DOHH2 (cell line): ENCODE measurements around the gene TULP1.

ENCODE experiments used
- H3F3A ChIP-seq: fragments of 200-600 bp; sonication (generic), shearing (Covaris generic); 2 replicates; pipeline ENCODE4 v1.6.0; 2016; ENCODE audit warnings: antibody characterized with exemption, mild to moderate bottlenecking; ENCODE audit not compliant: control insufficient read depth, insufficient read depth
- H3K27ac ChIP-seq: fragments of 200-600 bp; sonication (generic); 2 replicates; pipeline ENCODE4 v1.5.1; 2014; ENCODE audit warnings: low read depth, mild to moderate bottlenecking, low read length, moderate library complexity
- H3K27me3 ChIP-seq: fragments of 200-600 bp; sonication (generic); 2 replicates; pipeline ENCODE4 v1.6.1; 2014; ENCODE audit warnings: mild to moderate bottlenecking, low read length, mixed read lengths; ENCODE audit not compliant: control insufficient read depth
- H3K36me3 ChIP-seq: fragments of 200-600 bp; sonication (generic); 2 replicates; pipeline ENCODE4 v1.6.1; 2014; ENCODE audit warnings: mild to moderate bottlenecking, low read length, moderate library complexity, mixed read lengths; ENCODE audit not compliant: control insufficient read depth
- H3K4me1 ChIP-seq: fragments of 200-600 bp; sonication (generic); 2 replicates; pipeline ENCODE4 v1.6.1; 2014; ENCODE audit warnings: mild to moderate bottlenecking, low read length, mixed read lengths; ENCODE audit not compliant: control insufficient read depth
- H3K4me2 ChIP-seq: fragments of 200-600 bp; sonication (generic); 2 replicates; pipeline ENCODE4 v1.6.0; 2014; ENCODE audit warnings: mild to moderate bottlenecking, low read length, moderate library complexity
- H3K4me3 ChIP-seq: fragments of 200-600 bp; sonication (generic); 2 replicates; pipeline ENCODE4 v1.5.1; 2014; ENCODE audit warnings: mild to moderate bottlenecking, low read length, mixed read lengths
- H3K79me2 ChIP-seq: fragments of 200-600 bp; sonication (generic); 2 replicates; pipeline ENCODE4 v1.6.1; 2014; ENCODE audit warnings: mild to moderate bottlenecking, low read length, mixed read lengths; ENCODE audit not compliant: control insufficient read depth
- H3K9me2 ChIP-seq: fragments of 200-600 bp; sonication (generic); replicated peaks from 2 replicates; pipeline ENCODE4 v1.6.1; 2014; ENCODE audit warnings: mild to moderate bottlenecking, low read length, mixed read lengths; ENCODE audit not compliant: control insufficient read depth
- H3K9me3 ChIP-seq: fragments of 200-600 bp; sonication (generic); 2 replicates; pipeline ENCODE4 v1.6.1; 2014; ENCODE audit warnings: antibody characterized with exemption, low read length, mixed read lengths; ENCODE audit not compliant: control insufficient read depth, insufficient read depth
- H4K20me1 ChIP-seq: fragments of 200-600 bp; sonication (generic); 2 replicates; pipeline ENCODE4 v1.6.0; 2014; ENCODE audit warnings: low read depth, mild to moderate bottlenecking, antibody characterized with exemption, low read length, moderate library complexity; ENCODE audit not compliant: control insufficient read depth, insufficient read depth
- CTCF ChIP-seq: fragments of 200-600 bp; sonication (generic); IDR thresholded peaks from one replicate; pipeline ENCODE4 v1.5.1; 2014; ENCODE audit warnings: antibody characterized with exemption, mild to moderate bottlenecking, low read depth, low read length; ENCODE audit not compliant: poor library complexity, severe bottlenecking
- EZH2phosphoT487 ChIP-seq: fragments of 200-600 bp; sonication (generic); IDR thresholded peaks from 2 replicates; pipeline ENCODE4 v1.6.1; 2017; ENCODE audit warnings: borderline replicate concordance, mild to moderate bottlenecking, antibody characterized with exemption, low read length, moderate library complexity, mixed read lengths

TULP1 gene

DNA sequence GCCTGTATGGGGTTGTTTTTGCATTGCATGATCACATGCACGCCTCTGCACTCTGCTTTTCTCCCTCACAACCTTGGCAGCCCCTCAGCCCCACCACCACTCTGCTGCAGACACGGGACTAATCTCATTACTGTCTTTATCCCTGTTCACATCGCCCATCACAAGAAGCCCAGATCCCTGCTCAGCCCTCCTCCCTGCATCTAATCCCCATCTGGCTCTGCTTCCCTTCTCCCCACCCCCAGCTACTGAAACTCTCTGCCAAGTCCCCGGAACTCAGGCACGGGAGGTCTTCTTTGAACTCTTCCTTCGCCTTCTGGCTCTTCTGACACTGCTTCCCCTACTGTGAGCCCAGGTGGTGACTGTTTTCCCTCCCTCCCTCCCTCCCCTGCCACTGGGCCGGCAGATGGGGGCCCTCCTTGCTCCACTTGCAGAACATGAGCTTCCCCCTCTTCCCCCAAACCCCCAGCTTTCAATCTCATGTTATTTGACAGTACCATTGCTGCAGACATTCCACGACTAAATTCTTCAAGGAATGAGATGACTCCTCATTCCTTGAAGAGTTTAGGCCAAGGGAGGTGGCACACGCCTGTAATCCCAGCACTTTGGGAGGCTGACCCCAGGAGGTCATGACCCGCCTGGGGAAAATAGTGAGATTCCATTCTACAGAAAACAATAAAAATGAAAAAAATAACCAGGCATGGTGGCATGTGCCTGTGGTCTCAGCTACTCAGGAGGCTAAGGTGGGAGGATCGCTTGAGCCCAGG is 21.9 kb upstream of the TULP1 start:
- Histone ChIP-seq H3K4me3 (no peak overlapping the region), H3K4me2 (no peak overlapping the region), H3K4me1 (no peaks in the 10 kb centered on the region), H3K9me3 (no peaks in the 10 kb centered on the region), H4K20me1 (no peaks in the 10 kb centered on the region), H3K36me3 (no peaks in the 10 kb centered on the region), H3K79me2 (no peaks in the 10 kb centered on the region), H3K9me2 (no peaks in the 10 kb centered on the region), H3F3A (no peaks in the 10 kb centered on the region), H3K27me3 (peaks cover 4% of the 10 kb centered on the region; the same call in 1 of the 2 replicates), H3K27ac (no peak overlapping the region)
- TF ChIP-seq CTCF (no peak), EZH2phosphoT487 (no peak)

DNA sequence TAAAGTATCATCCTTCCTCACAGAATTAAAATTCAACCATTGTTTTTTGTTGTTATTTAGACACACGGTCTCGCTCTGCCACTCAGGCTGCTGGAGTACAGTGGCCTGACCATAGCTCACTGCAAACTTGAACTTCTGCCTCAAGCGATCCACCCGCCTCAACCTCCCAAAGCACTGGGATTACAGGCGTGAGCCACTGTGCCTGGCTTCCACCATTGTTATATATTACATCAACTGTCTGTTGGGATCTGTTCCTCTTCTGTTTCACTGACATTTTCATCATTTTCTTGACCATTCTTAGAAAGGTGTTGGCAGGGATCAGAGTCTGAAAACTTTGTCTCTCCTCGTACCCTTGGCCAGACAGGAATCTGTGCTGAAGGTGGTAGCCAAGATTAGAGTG is 21.3 kb upstream of the TULP1 start:
- Histone ChIP-seq H3K27me3 (peaks cover 4% of the 10 kb centered on the region; the same call in 1 of the 2 replicates), H4K20me1 (no peaks in the 10 kb centered on the region), H3K4me2 (no peak overlapping the region), H3K79me2 (no peaks in the 10 kb centered on the region), H3K9me3 (no peaks in the 10 kb centered on the region), H3K36me3 (no peaks in the 10 kb centered on the region), H3K9me2 (no peaks in the 10 kb centered on the region), H3K4me1 (no peaks in the 10 kb centered on the region), H3K27ac (no peak overlapping the region), H3F3A (no peaks in the 10 kb centered on the region), H3K4me3 (no peak overlapping the region)
- TF ChIP-seq CTCF: no peak
- no peak for TF ChIP-seq EZH2phosphoT487

DNA sequence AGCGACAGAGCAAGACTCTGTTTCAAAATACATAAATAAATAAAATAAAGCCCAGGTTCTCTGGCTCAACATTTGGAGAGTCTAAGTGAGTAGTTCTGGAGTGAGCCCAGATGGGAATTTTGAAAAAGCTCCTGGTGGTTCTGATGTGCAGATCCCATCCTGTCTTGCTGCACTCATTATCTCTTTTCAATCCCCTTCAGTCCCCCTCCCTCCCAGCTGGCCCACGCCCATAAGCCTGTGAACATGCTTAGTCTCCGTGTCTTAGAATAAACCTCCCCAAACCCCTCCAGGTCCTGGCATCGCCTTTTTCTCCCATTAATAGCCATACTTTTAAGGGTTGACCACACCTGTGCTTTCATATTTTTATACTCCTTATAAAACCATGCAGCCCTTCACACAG is 19.4 kb upstream of the TULP1 start:
- Histone ChIP-seq H3K27ac (no peak overlapping the region), H3K9me2 (no peaks in the 10 kb centered on the region), H4K20me1 (no peaks in the 10 kb centered on the region), H3K4me2 (no peak overlapping the region), H3K79me2 (no peaks in the 10 kb centered on the region), H3F3A (no peaks in the 10 kb centered on the region), H3K27me3 (peaks cover 4% of the 10 kb centered on the region; the same call in 1 of the 2 replicates), H3K9me3 (no peaks in the 10 kb centered on the region), H3K4me1 (no peaks in the 10 kb centered on the region), H3K36me3 (no peaks in the 10 kb centered on the region), H3K4me3 (no peak overlapping the region)
- TF ChIP-seq EZH2phosphoT487 (no peak), CTCF (no peak)
